Mammary epithelial cell (primary cell): ENCODE measurements around the gene MTMR6.

ENCODE experiments used
- EZH2 ChIP-seq: IDR thresholded peaks from 2 replicates; pipeline ENCODE4 v1.6.1; 2012; ENCODE audit warnings: low read length, inconsistent platforms, borderline replicate concordance
- TF ChIP-seq, protein P1 (sequence below), 2 donors: IDR thresholded peaks in 1 of 2; conservative IDR thresholded peaks in 1 of 2; 2 replicates each; pipeline ENCODE4 v1.5.1; 2011 to 2012; ENCODE audit warnings: inconsistent platforms in 2 of 2, low read length in 2 of 2, mild to moderate bottlenecking in 2 of 2, control low read depth in 1 of 2, low read depth in 1 of 2; ENCODE audit not compliant: insufficient read depth in 1 of 2; ENCODE audit errors: extremely low read depth in 1 of 2

DNA sequence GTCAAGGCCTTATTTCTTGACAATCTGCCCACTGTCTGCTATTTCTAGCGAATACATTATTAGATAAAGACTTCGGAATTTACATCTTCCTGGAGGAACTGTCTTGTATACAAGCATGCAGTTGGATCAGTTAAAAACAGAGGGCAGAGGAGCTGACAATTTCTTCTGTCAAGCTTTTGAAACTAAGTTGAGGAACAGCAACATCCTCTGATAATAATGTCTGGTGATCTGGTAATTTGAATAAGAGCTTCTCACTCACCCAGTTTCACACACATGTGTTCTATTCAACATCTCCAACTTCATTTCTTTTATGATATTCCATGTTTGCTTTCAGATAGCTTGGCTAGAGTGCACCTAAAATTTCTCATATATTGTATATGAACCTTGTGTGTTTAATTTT is 50.2 kb downstream of the MTMR6 start:
- TF ChIP-seq, protein P1, sequence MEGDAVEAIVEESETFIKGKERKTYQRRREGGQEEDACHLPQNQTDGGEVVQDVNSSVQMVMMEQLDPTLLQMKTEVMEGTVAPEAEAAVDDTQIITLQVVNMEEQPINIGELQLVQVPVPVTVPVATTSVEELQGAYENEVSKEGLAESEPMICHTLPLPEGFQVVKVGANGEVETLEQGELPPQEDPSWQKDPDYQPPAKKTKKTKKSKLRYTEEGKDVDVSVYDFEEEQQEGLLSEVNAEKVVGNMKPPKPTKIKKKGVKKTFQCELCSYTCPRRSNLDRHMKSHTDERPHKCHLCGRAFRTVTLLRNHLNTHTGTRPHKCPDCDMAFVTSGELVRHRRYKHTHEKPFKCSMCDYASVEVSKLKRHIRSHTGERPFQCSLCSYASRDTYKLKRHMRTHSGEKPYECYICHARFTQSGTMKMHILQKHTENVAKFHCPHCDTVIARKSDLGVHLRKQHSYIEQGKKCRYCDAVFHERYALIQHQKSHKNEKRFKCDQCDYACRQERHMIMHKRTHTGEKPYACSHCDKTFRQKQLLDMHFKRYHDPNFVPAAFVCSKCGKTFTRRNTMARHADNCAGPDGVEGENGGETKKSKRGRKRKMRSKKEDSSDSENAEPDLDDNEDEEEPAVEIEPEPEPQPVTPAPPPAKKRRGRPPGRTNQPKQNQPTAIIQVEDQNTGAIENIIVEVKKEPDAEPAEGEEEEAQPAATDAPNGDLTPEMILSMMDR (conservative IDR thresholded peaks at IDR 0.05 in 1 of 2, IDR thresholded peaks at IDR 0.05 in 1 of 2; ENCODE audit: extremely low read depth in 1 of 2, insufficient read depth in 1 of 2, low read depth in 1 of 2, low read length in 2 of 2), result no peak
- no peak for TF ChIP-seq EZH2
